GM13977 (cell line): Measurements from ENCODE around the gene FSIP1.

Experiments
- DNase-seq: peaks from one replicate; pipeline ENCODE4 v3.0.0; 2012; ENCODE audit warnings: low spot score
- in situ Hi-C: fragments of 300-500 bp; cut with MboI; formaldehyde crosslinking; loops from one replicate; pipeline ENCODE4 v1.12.0; 2022; ENCODE audit warnings: low sequenced_read_pairs, low pct_unique_long_range_greater_than_20kb, mixed read lengths, inconsistent platforms; ENCODE audit not compliant: unreplicated experiment
- TF ChIP-seq, protein P1 (sequence below): IDR thresholded peaks from 2 replicates; pipeline ENCODE4 v1.5.1; 2012; ENCODE audit warnings: mild to moderate bottlenecking, control low read depth; ENCODE audit not compliant: insufficient read depth; ENCODE audit errors: extremely low read depth, missing control alignments

FSIP1 gene

GRCh38 chr15:39628546-39629257 is 153.9 kb downstream of the FSIP1 start:
- in situ Hi-C loops, result no loop called here
- TF ChIP-seq, protein P1, sequence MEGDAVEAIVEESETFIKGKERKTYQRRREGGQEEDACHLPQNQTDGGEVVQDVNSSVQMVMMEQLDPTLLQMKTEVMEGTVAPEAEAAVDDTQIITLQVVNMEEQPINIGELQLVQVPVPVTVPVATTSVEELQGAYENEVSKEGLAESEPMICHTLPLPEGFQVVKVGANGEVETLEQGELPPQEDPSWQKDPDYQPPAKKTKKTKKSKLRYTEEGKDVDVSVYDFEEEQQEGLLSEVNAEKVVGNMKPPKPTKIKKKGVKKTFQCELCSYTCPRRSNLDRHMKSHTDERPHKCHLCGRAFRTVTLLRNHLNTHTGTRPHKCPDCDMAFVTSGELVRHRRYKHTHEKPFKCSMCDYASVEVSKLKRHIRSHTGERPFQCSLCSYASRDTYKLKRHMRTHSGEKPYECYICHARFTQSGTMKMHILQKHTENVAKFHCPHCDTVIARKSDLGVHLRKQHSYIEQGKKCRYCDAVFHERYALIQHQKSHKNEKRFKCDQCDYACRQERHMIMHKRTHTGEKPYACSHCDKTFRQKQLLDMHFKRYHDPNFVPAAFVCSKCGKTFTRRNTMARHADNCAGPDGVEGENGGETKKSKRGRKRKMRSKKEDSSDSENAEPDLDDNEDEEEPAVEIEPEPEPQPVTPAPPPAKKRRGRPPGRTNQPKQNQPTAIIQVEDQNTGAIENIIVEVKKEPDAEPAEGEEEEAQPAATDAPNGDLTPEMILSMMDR, result no peak
- no peak for DNase-seq

DNA sequence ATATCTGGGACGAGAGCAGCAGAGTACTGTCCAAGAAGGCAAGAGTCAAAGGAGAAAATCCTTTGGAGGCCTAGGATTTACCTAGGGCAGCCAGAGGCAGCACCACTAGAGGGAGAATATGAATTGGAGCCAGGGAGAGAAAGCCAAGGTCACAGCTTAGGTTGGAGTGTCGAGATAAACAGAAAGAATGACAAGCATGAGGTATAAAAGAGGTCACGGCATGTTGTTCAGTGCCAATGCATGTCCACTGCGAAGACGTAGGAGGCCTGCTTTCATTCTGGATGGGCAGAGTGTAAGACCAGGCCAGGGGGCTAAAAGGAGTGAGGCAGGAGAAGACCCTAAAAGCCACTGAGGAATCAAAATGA is 154.5 kb downstream of the FSIP1 start:
- DNase-seq, result no peak
- TF ChIP-seq, protein P1, result no peak
- in situ Hi-C loops, result no loop called here

GRCh38 chr15:39627451-39628143 is 155.0 kb downstream of the FSIP1 start:
- no peak for DNase-seq
- TF ChIP-seq, protein P1, result no peak
- in situ Hi-C loops, result no loop called here

DNA sequence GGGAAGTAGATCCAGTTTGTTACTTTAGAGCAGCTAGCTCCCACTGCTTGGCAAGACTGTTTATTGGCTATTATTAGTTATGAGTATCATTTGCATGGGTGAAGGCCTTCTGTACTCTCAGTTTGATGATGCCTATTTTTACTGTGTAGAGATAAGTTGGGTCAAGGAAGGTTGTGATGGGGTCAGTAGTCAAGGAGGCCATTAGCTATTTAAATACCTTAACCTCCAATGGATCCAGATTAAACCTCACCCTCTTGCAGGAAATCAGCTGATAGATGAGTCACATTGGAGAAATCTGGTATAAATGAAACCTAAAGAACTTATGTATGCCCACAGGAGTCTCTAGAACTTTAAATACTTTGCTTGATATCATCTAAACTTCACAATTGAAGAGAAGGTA is 156.8 kb downstream of the FSIP1 start:
- in situ Hi-C loops, result no loop called here
- TF ChIP-seq, protein P1, result no peak

GRCh38 chr15:39625451-39625850 is 157.2 kb downstream of the FSIP1 start:
- TF ChIP-seq, protein P1, result no peak
- no peak for DNase-seq
- in situ Hi-C loops, result no loop called here

More for the DNA sequence above, 156.8 kb downstream of the FSIP1 start:
- DNase-seq, result no peak

DNA sequence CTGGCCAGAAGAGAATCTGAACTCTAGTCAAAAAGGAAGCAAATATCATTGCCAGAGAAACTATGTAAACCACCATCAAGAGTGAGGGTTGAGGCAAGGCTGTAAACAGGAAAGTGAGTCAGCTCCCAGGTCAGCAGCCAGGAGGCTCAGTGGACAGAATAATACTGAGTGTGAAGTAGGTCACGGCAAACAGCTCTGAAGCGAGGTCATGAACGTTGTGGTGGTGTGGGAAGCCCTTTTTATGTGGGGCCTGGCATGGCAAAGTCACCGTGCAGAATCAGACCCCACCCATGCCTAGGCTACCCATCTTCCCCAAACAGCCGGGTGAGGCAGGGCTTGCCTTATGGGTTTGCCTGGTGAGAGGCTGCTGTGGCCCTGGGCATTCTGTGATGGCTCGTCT is 157.8 kb downstream of the FSIP1 start:
- TF ChIP-seq, protein P1, result no peak
- in situ Hi-C loops, result no loop called here
- no peak for DNase-seq
